HuH-7.5 (cell line): ENCODE results near the gene PYGO2.
"Not testable (repeated sequence)": the region's sequence is repeated elsewhere in the genome, so short reads cannot be mapped to it uniquely, and the experiment has no call there.

Source experiments
- DNase-seq: peaks from one replicate; pipeline ENCODE4 v3.0.0; 2011; ENCODE audit warnings: low spot score

PYGO2 gene

GRCh38 chr1:154999571-155000410, 38.2 kb upstream of the PYGO2 start:
- peak; percentile 74 for DNase-seq

DNA sequence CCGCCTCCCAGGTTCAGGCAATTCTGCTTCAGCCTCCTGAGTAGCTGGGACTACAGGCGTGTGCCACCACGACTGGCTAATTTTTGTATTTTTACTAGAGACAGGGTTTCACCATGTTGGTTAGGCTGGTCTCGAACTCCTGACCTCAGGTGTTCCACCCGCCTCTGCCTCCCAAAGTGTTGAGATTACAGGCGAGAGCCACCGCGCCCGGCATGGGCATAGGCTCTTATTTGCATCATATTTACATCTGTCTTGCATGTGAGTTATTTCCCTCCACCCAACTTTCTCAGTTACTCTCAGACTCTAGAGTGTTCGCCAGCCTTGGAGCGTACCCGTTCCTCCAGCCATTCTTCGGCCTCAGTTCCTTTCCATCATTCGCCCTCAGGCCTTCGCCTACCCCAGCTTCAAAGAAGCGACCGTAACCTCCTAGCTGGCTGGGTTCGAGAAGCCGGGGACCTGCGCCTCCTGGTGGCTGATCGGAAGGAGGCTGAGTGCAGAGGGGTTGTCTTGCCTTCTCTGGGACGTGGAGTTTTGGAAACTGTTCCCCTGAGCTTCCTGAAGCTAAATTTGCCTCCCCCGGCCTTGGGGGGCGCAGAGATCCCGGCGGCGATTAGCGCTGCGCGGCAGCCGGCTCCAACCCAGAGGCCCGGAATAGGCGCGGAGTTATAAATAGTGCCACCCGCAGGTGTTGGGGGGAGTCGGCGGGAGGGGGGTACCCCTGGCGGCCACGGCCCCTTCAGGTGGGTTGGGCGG, 37.4 kb upstream of the PYGO2 start:
- DNase-seq = peak; percentile 89

- no peak for DNase-seq
These were observed 36.7 kb upstream of the PYGO2 start for GRCh38 chr1:154998201-154998780.

- DNase-seq = no peak
These were observed 35.6 kb upstream of the PYGO2 start for GRCh38 chr1:154996966-154997701.

DNA sequence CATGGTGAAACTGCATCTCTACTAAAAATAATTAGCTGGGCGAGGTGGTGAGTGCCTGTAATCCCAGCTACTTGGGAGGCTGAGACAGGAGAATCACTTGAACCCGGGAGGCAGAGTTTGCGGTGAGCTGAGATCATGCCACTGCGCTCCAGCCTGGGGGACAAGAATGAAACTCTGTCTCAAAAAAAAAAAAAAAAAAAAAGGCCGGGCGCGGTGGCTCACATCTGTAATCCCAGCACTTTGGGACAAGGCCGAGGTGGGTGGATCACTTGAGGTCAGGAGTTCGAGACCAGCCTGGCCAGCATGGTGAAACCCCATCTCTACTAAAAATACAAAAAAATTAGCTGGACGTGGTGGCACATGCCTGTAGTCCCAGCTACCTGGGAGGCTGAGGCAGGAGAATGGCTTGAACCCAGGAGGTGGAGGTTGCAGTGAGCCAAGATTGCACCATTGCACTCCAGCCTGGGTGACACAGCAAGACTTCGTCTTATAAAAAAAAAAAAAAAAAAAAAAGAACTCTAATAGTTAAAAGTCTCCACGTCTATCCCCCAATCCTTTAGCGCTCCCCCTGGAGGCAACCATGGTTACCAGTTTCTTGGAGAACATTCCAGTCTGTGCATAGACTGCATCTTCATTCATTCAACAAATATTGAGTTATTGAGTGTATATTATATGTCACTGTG, 33.9 kb upstream of the PYGO2 start:
- not testable (repeated sequence) for DNase-seq

DNA sequence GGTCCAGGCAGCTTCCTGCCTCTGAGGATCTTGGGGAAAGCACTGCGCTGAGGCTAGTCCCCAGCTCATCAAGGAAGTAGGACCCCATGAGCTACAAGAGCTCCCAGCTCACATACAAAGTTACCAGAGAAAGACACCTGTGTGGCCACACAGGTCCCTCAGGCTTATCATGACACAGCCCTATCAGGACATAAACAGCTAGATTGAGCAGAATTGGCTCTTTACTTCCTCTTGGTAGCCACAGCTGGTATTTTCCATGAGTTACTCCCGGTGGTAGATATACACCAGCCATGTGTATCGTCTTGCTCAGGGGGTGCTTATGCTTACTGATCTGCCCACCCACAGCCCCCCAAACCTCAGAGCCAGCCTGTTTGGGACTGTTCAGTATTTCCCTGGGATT, 33.0 kb upstream of the PYGO2 start:
- peak; percentile 1 for DNase-seq

GRCh38 chr1:154994269-154994587, 32.6 kb upstream of the PYGO2 start:
- DNase-seq = peak; percentile 1

- peak; percentile 4 for DNase-seq
These were observed 32.1 kb upstream of the PYGO2 start, which contains the start of gene LENEP for GRCh38 chr1:154993572-154994268. LENEP (plus strand) TSS chr1:154993586; CDS start chr1:154993608, 22 bp downstream.

DNA sequence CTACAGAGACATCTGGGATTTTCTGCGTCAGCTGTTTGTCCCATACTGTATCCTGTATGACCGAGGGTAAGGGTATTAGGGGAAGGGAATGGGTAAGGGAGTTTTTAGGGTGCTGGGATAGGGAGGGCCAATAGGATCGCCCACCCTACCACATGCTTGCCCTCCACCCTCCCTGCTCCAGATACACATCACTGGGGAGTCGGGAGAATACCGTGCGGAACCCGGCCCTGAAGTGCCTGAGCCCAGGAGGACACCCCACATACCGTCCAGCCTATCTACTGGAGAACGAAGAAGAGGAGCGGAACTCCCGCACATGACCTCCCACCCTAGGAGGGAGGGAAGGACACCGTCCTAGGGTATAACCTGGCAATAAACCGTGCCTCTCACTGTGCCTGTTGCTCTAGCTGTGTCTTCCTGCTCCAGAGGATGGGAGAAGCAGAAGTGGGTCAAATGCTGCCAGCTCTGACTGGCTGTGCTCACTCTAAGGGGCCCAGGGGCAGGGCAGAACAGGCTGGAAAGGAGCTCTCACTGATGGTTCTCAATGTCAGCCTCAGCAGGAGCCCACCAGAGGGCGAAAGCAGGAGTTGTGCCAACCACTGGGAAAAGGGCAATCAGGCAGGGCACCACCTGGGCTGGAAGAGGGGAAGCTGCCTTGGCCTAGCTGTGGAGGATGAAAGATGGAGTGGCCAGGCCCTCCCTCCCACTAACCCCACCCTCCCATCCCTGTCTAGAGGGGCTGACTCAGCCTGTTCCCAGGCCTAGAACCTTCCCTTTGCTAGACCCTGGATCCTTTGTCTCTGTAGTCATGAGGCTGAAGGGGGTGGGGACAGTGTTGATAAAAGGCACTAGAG, 31.4 kb upstream of the PYGO2 start:
- DNase-seq = peak; percentile 7

DNA sequence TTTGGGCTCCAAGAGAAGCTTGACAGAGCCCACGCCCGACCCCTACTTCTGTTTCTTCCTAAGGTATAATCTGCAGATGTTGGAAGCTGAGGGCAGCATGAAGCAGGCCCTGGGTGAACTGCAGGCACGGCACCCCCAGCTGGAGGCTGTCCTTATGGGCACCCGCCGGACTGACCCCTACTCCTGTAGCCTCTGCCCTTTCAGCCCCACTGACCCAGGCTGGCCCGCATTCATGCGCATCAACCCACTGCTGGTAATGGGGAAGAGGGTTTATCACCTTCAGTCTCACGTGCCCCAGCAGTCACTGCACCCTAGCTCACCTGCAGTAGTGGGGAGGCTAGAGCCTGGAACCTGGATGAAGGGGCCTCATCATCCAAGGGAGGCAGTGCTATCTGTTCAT, 28.7 kb upstream of the PYGO2 start:
- DNase-seq = no peak

GRCh38 chr1:154989195-154989860, 27.7 kb upstream of the PYGO2 start:
- no peak for DNase-seq

DNA sequence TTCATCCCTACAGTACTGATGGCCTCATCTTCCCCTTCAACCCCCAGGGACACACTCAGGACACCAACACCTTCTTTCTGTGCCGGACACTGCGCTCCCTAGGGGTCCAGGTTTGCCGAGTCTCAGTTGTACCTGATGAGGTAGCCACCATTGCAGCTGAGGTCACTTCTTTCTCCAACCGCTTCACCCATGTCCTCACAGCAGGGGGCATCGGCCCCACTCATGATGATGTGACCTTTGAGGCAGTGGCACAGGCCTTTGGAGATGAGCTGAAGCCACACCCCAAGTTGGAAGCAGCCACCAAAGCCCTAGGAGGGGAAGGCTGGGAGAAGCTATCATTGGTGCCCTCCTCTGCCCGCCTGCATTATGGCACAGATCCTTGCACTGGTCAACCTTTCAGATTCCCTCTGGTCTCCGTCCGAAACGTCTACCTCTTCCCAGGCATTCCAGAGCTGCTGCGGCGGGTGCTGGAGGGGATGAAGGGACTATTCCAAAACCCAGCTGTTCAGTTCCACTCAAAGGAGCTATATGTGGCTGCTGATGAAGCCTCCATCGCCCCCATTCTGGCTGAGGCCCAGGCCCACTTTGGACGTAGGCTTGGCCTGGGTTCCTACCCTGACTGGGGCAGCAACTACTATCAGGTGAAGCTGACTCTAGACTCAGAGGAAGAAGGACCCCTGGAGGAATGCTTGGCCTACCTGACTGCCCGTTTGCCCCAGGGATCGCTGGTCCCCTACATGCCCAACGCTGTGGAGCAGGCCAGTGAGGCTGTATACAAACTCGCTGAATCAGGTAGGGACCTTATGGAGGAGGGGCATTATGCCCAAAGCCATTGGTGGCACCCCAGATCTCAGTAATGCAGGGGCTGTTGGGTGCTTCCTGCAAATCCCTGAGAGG, 26.7 kb upstream of the PYGO2 start:
- DNase-seq = no peak

GRCh38 chr1:154987326-154987725, 25.7 kb upstream of the PYGO2 start:
- no peak for DNase-seq

GRCh38 chr1:154986736-154987135, 25.2 kb upstream of the PYGO2 start:
- DNase-seq = not testable (repeated sequence)

GRCh38 chr1:154983776-154984466, 22.3 kb upstream of the PYGO2 start:
- no peak for DNase-seq

DNA sequence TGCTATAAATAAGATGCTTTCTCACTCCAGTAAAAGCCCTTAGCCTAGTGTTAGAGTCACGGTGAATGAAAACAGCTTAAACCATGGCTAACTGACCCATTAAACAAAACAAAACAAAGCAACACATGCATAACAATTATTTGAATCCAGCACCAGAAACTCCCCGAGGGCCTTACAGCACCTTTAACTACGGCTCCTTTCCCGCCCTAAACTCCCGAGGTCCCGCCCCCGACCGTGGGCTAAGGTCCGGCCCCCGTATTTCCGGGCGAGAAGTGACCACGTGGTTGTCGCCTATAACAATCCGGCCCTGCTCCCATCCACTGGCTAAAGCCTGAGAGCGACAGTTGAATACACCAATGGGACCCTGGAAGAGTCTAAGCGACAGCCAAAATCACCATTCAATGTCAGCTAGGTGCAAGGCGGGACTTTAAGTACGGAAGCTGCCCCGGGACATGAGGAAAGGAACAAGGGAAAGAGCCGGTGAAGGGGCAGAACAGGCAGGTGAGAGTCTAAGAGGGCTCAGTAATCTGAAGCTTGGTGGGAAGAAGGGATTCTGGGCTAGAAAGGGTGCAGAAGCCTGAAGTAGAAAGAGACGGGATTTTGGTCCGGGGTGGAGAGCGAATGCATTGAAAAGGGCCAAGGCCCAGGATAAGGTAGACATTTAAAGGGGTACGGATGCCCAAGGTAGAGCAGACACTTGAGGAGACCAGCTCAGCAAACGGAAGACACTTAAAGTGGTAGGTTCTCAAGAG, 21.5 kb upstream of the PYGO2 start, which contains the start of gene FLAD1:
Gene FLAD1, plus strand, starts transcription at position 448 of the 752 bp plus-strand sequence. CDS start 351 bp downstream, outside the sequence.
- DNase-seq = peak; percentile 98

- no peak for DNase-seq
These were observed 20.8 kb upstream of the PYGO2 start for GRCh38 chr1:154982341-154982740.
